ENCODE measurements around the gene WDR86. TPM values are rescaled to one million over a fixed set of nuclear protein-coding genes. Genes with fewer than 3 reads are reported as not detected.

Gene WDR86
- total RNA-seq, 1 experiment from 2014 or later, result 8.1 TPM

GRCh38 chr7:151399305-151399601 is 10.6 kb downstream of the WDR86 start:
- Histone ChIP-seq H3K27ac (ENCODE audit: insufficient read length, low read depth, low read length) (no peak overlapping the region), H2AK5ac (ENCODE audit: insufficient read length, low read length) (no peak overlapping the region), H4K91ac (ENCODE audit: insufficient read length, low read depth, low read length) (no peak overlapping the region), H3K56ac (ENCODE audit: insufficient read length, low read depth, low read length) (no peak overlapping the region), H3K9ac (ENCODE audit: extremely low read depth, insufficient read length, low read length) (no peak overlapping the region), H3K14ac (ENCODE audit: insufficient read depth, low read length) (no peak overlapping the region), H4K20me1 (ENCODE audit: control insufficient read depth, insufficient read depth, insufficient read length) (no peaks in the 10 kb centered on the region), H3K79me2 (ENCODE audit: insufficient read depth, low read length) (no peaks in the 10 kb centered on the region), H3K4me2 (ENCODE audit: insufficient read depth, insufficient read length, low read length) (no peak overlapping the region), H3K23ac (ENCODE audit: insufficient read length, low read depth, low read length) (no peak overlapping the region), H3T11ph (ENCODE audit: low read length) (no peak overlapping the region), H3K18ac (ENCODE audit: insufficient read length, low read depth, low read length) (no peak overlapping the region), H2BK20ac (ENCODE audit: low read depth, low read length, poor library complexity, severe bottlenecking) (no peak overlapping the region), H2BK12ac (ENCODE audit: insufficient read length, low read depth, low read length) (no peak overlapping the region), H3K9me3 (ENCODE audit: control insufficient read depth, low read depth, low read length) (no peaks in the 10 kb centered on the region), H4K8ac (replicated peaks; ENCODE audit: insufficient read length, low read depth, low read length) (no peak overlapping the region), H2AFZ (ENCODE audit: low read length) (no peak overlapping the region), H2BK120ac (ENCODE audit: low read depth, low read length, poor library complexity, severe bottlenecking) (no peak overlapping the region), H3K4ac (ENCODE audit: low read depth, low read length) (no peak overlapping the region), H4K5ac (ENCODE audit: insufficient read length, low read depth, low read length) (no peak overlapping the region), H3K79me1 (ENCODE audit: insufficient read depth, low read depth, low read length, poor library complexity, severe bottlenecking) (no peaks in the 10 kb centered on the region), H2BK5ac (ENCODE audit: insufficient read length, low read length) (no peak overlapping the region), H3K27me3 (ENCODE audit: insufficient read depth, low read length) (no peaks in the 10 kb centered on the region; the same call in 1 of the 2 replicates), H2BK15ac (ENCODE audit: low read depth, low read length) (no peak overlapping the region), H3K23me2 (ENCODE audit: insufficient read length, low read depth, low read length, poor library complexity, severe bottlenecking) (no peaks in the 10 kb centered on the region), H3K4me1 (ENCODE audit: insufficient read depth, low read length) (no peaks in the 10 kb centered on the region)
- no peaks in the 10 kb centered on the region for H3K9me3 Mint-ChIP-seq
- WGBS (ENCODE audit: extremely low coverage, insufficient read length, low lambda C conversion rate), result no CpG with 5 or more reads among the region's 7 CpGs
- no peak overlapping the region for H3K4me3 Mint-ChIP-seq
- peaks cover 14 to 33% of the 10 kb centered on the region in 2 experiments for H3K4me1 Mint-ChIP-seq
- no peak overlapping the region for H3K27ac Mint-ChIP-seq
- DNase-seq, result no peak
- no peaks in the 10 kb centered on the region; the same call in 1 of the 2 replicates for H3K27me3 Mint-ChIP-seq (ENCODE audit: low read depth)
- no peak for TF ChIP-seq CTCF (conservative IDR thresholded peaks at IDR 0.05)
- peaks cover 8 to 10% (median 9%) of the 10 kb centered on the region in 3 experiments for H3K36me3 Mint-ChIP-seq (ENCODE audit: insufficient read depth in 1 of 3, low read depth in 3 of 3)
